GM12878 (cell line): ENCODE results near the gene NFATC2.
A peak's percentile ranks its signal among the peaks of the same experiment; 100 is the strongest.

Experiments used
- CBFB ChIP-seq: IDR thresholded peaks from 2 replicates; pipeline ENCODE4 v1.6.1; 2016; ENCODE audit warnings: antibody characterized with exemption, low read depth
- EP300 ChIP-seq, 2 experiments: fragments of 150-350 bp in 1 of 2; IDR thresholded peaks; 2 replicates each; pipeline ENCODE4 v1.6.1; 2011 to 2012; ENCODE audit warnings: low read depth in 2 of 2, low read length in 2 of 2, borderline replicate concordance in 1 of 2, improper control_type of control experiment in 1 of 2, inconsistent platforms in 1 of 2; ENCODE audit not compliant: control insufficient read depth in 1 of 2
- POLR2A ChIP-seq: IDR thresholded peaks from 2 replicates; pipeline ENCODE4 v1.6.1; 2011; ENCODE audit warnings: low read depth, mild to moderate bottlenecking, low read length
- POLR2AphosphoS5 ChIP-seq: IDR thresholded peaks from 2 replicates; pipeline ENCODE4 v1.6.1; 2011; ENCODE audit warnings: mild to moderate bottlenecking, low read length, inconsistent platforms
- SMAD1 ChIP-seq: fragments of 450-650 bp; IDR thresholded peaks from 2 replicates; pipeline ENCODE4 v1.6.1; 2018; ENCODE audit warnings: mild to moderate bottlenecking, low read depth; ENCODE audit not compliant: partially characterized antibody
- TF ChIP-seq, protein P1 (sequence below): IDR thresholded peaks from 2 replicates; pipeline ENCODE4 v1.6.1; 2012; ENCODE audit warnings: low read depth, low read length, improper control_type of control experiment

DNA sequence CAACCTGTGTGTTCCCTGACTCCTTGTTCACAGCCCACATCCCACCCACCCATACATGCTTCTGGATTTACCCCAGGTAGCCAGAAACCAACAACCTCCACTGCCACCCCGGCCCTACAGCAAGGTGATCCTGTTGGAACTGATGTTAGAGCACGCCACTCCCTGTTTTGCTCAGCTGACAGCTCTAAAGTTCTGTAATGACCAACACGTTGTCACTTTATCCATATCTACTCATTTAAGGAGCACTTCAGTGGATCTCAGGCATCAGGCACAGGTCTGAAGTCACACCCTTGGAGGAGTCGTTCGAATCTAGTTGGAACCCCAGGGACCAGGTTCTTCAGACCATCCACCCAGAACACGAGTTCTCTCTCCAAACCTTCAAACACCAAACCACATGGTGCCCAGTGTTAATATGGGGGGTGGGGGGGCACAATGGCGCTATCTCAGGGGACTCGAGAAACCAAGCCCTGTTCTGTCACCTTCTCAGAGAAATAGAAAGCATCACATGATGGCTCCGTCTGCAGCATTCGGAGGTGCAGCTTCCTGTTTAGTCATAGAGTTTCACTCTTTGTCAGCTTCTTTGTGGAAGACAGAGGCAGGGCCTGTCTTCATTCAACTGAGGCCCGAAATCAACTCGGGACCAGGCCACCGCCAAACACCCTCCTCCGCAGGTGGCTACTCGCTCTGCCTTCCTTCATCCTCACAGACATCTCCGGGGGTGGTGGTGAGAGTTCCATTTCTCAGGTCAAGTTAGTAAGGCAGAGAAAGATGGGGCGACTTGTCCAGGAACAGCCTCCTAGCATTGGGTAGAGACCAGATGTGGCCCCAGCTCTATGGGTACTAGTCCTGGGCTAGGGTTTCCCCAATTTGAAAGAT, 142.2 kb downstream of the NFATC2 start:
- TF ChIP-seq EP300 (IDR thresholded peaks at IDR 0.05; ENCODE audit: borderline replicate concordance in 1 of 2, control insufficient read depth in 1 of 2, low read depth in 2 of 2, low read length in 2 of 2) (peak; percentile 66 to 83; a peak in 3 of 4 replicates), POLR2A (peak; percentile 78), CBFB (peak; percentile 68; the same call in 1 of the 2 replicates), SMAD1 (no peak), POLR2AphosphoS5 (peak; percentile 73)
- TF ChIP-seq, protein P1, sequence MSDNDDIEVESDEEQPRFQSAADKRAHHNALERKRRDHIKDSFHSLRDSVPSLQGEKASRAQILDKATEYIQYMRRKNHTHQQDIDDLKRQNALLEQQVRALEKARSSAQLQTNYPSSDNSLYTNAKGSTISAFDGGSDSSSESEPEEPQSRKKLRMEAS, result peak; percentile 86
